Muscle of back (tissue), 10 donors: Measurements from ENCODE around the gene LYAR. TPM values are rescaled to one million over a fixed set of nuclear protein-coding genes. Genes with fewer than 3 reads are reported as not detected.

Experiments
- polyA plus RNA-seq, 10 donors: library from polyadenylated mRNA; unstranded; fragments of 120-200 nt; gene quantifications; one replicate each; pipeline ENCODE4 v1.2.1, GENCODE V29; 2013; ENCODE audit not compliant: insufficient read length in 10 of 10

LYAR gene
- polyA plus RNA-seq, 10 donors: 13.4 to 18.2 (median 16.0) TPM

Other genes starting within 250 kb of the LYAR start
- not detected for gene OTOP1, start 63.2 kb downstream of the LYAR start, polyA plus RNA-seq
- gene TMEM128, start 41.9 kb downstream of the LYAR start, polyA plus RNA-seq: 10 to 100 TPM; 17.9 to 25.7 (median 21.1) TPM
- 1 to 10 TPM; 3.9 to 6.7 (median 5.3) TPM for gene ZBTB49, start 97 bp upstream of the LYAR start, polyA plus RNA-seq
- 10 to 100 TPM in 2 of 10 donors, 1 to 10 TPM in 8; 1.3 to 19.7 (median 3.0) TPM for gene NSG1, start 96.9 kb upstream of the LYAR start, polyA plus RNA-seq